ENCODE measurements around the gene UNC45A. TPM values are rescaled to one million over a fixed set of nuclear protein-coding genes. Genes with fewer than 3 reads are reported as not detected.
"Not testable (repeated sequence)": the region's sequence is repeated elsewhere in the genome, so short reads cannot be mapped to it uniquely, and the experiment has no call there.

Gene UNC45A
- total RNA-seq, 1 experiment from 2014 or later: 58.4 TPM

- DNase-seq (ENCODE audit: low read depth, low spot score): no peak
- in situ Hi-C loops (cut with HindIII; ENCODE audit: low pct_unique_long_range_greater_than_20kb, low sequenced_read_pairs): no loop called here
These were observed 22.9 kb upstream of the UNC45A start for GRCh38 chr15:90911906-90912769.

- in situ Hi-C loops (cut with HindIII; ENCODE audit: low pct_unique_long_range_greater_than_20kb, low sequenced_read_pairs): no loop called here
- no peak for DNase-seq (ENCODE audit: low read depth, low spot score)
These were observed 22.4 kb upstream of the UNC45A start for GRCh38 chr15:90912770-90913075.

GRCh38 chr15:90913398-90913944 lies 21.6 kb upstream of the UNC45A start:
- DNase-seq (ENCODE audit: low read depth, low spot score): no peak
- in situ Hi-C loops (cut with HindIII; ENCODE audit: low pct_unique_long_range_greater_than_20kb, low sequenced_read_pairs): no loop called here

GRCh38 chr15:90914305-90915080 lies 20.6 kb upstream of the UNC45A start:
- in situ Hi-C loops (cut with HindIII; ENCODE audit: low pct_unique_long_range_greater_than_20kb, low sequenced_read_pairs): no loop called here
- no peak for DNase-seq (ENCODE audit: low read depth, low spot score)

GRCh38 chr15:90915216-90915807 lies 19.8 kb upstream of the UNC45A start:
- in situ Hi-C loops (cut with HindIII; ENCODE audit: low pct_unique_long_range_greater_than_20kb, low sequenced_read_pairs): no loop called here
- no peak for DNase-seq (ENCODE audit: low read depth, low spot score)

- peak; percentile 22 for DNase-seq (ENCODE audit: low read depth, low spot score)
- in situ Hi-C loops (cut with HindIII; ENCODE audit: low pct_unique_long_range_greater_than_20kb, low sequenced_read_pairs): no loop called here
These were observed 19.2 kb upstream of the UNC45A start for GRCh38 chr15:90915808-90916440.

- in situ Hi-C loops (cut with HindIII; ENCODE audit: low pct_unique_long_range_greater_than_20kb, low sequenced_read_pairs): no loop called here
These were observed 18.6 kb upstream of the UNC45A start for GRCh38 chr15:90916461-90916860.

GRCh38 chr15:90917569-90917968 lies 17.5 kb upstream of the UNC45A start:
- no peak for DNase-seq (ENCODE audit: low read depth, low spot score)
- in situ Hi-C loops (cut with HindIII; ENCODE audit: low pct_unique_long_range_greater_than_20kb, low sequenced_read_pairs): no loop called here

More at GRCh38 chr15:90916461-90916860, 18.6 kb upstream of the UNC45A start:
- no peak for DNase-seq (ENCODE audit: low read depth, low spot score)

GRCh38 chr15:90918034-90918788 lies 16.9 kb upstream of the UNC45A start:
- DNase-seq (ENCODE audit: low read depth, low spot score): no peak
- in situ Hi-C loops (cut with HindIII; ENCODE audit: low pct_unique_long_range_greater_than_20kb, low sequenced_read_pairs): no loop called here

- in situ Hi-C loops (cut with HindIII; ENCODE audit: low pct_unique_long_range_greater_than_20kb, low sequenced_read_pairs): no loop called here
- no peak for DNase-seq (ENCODE audit: low read depth, low spot score)
These were observed 16.2 kb upstream of the UNC45A start for GRCh38 chr15:90918835-90919234.

GRCh38 chr15:90921887-90922286 lies 13.2 kb upstream of the UNC45A start:
- in situ Hi-C loops (cut with HindIII; ENCODE audit: low pct_unique_long_range_greater_than_20kb, low sequenced_read_pairs): no loop called here

GRCh38 chr15:90922712-90923322 lies 12.3 kb upstream of the UNC45A start:
- in situ Hi-C loops (cut with HindIII; ENCODE audit: low pct_unique_long_range_greater_than_20kb, low sequenced_read_pairs); DNase-seq (ENCODE audit: low read depth, low spot score): not testable (repeated sequence)

More at GRCh38 chr15:90921887-90922286, 13.2 kb upstream of the UNC45A start:
- no peak for DNase-seq (ENCODE audit: low read depth, low spot score)

GRCh38 chr15:90924375-90924774 lies 10.7 kb upstream of the UNC45A start:
- in situ Hi-C loops (cut with HindIII; ENCODE audit: low pct_unique_long_range_greater_than_20kb, low sequenced_read_pairs): no loop called here
- DNase-seq (ENCODE audit: low read depth, low spot score): no peak

GRCh38 chr15:90926766-90927165 lies 8.3 kb upstream of the UNC45A start:
- DNase-seq (ENCODE audit: low read depth, low spot score); in situ Hi-C loops (cut with HindIII; ENCODE audit: low pct_unique_long_range_greater_than_20kb, low sequenced_read_pairs): not testable (repeated sequence)

- DNase-seq (ENCODE audit: low read depth, low spot score); in situ Hi-C loops (cut with HindIII; ENCODE audit: low pct_unique_long_range_greater_than_20kb, low sequenced_read_pairs): not testable (repeated sequence)
These were observed 7.0 kb upstream of the UNC45A start for GRCh38 chr15:90928106-90928505.

GRCh38 chr15:90929246-90930019 lies 5.7 kb upstream of the UNC45A start:
- in situ Hi-C loops (cut with HindIII; ENCODE audit: low pct_unique_long_range_greater_than_20kb, low sequenced_read_pairs): no loop called here

More at GRCh38 chr15:90929246-90930019, 5.7 kb upstream of the UNC45A start:
- DNase-seq (ENCODE audit: low read depth, low spot score): no peak
